ENCODE measurements around the gene LIN7C. TPM values are rescaled to one million over a fixed set of nuclear protein-coding genes. Genes with fewer than 3 reads are reported as not detected.

Gene LIN7C
- total and polyA plus RNA-seq, 2 of the 13 experiments (the other 11 are each of a cell fraction or from before 2014, with no cell fraction given) = 14.8 to 37.2 TPM

DNA sequence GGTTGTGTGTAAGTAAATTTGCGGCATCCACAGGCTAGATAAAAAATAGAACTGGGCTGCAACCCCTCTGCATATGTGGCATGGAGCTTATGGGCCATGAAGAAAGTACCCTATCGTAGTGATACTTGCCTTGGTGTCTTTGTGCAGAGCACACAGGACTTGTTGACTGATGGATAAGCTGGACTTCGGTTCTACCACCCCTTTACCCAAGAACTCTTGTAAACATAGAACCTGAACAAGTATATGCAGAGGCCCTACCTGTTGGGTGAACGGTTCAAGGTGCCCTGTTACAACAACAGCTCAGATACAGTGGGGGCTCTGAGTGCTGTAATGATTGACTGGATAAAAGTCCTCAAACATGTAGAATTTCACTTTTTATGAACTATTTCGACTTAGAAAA, 30.9 kb downstream of the LIN7C start (continued):
- peak; percentile 85; the same call in 1 of the 2 replicates for TF ChIP-seq ZNF292 (CRISPR knock-in tag; IDR thresholded peaks at IDR 0.05; ENCODE audit: borderline replicate concordance, low read depth)
- TF ChIP-seq CHD4 (IDR thresholded peaks at IDR 0.05; ENCODE audit: borderline replicate concordance, low read length) = no peak
- TF ChIP-seq SUZ12 (IDR thresholded peaks at IDR 0.05; ENCODE audit: low read depth, low read length) = no peak
- TF ChIP-seq, protein P1, sequence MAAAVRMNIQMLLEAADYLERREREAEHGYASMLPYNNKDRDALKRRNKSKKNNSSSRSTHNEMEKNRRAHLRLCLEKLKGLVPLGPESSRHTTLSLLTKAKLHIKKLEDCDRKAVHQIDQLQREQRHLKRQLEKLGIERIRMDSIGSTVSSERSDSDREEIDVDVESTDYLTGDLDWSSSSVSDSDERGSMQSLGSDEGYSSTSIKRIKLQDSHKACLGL (CRISPR knock-in tag; IDR thresholded peaks at IDR 0.05) = no peak
- TF ChIP-seq, protein P2, sequence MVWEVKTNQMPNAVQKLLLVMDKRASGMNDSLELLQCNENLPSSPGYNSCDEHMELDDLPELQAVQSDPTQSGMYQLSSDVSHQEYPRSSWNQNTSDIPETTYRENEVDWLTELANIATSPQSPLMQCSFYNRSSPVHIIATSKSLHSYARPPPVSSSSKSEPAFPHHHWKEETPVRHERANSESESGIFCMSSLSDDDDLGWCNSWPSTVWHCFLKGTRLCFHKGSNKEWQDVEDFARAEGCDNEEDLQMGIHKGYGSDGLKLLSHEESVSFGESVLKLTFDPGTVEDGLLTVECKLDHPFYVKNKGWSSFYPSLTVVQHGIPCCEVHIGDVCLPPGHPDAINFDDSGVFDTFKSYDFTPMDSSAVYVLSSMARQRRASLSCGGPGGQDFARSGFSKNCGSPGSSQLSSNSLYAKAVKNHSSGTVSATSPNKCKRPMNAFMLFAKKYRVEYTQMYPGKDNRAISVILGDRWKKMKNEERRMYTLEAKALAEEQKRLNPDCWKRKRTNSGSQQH (CRISPR knock-in tag; IDR thresholded peaks at IDR 0.05; ENCODE audit: low read depth) = no peak
- TF ChIP-seq TBL1XR1 (IDR thresholded peaks at IDR 0.05; ENCODE audit: borderline replicate concordance, low read length, partially characterized antibody) = no peak
- TF ChIP-seq ZNF552 (CRISPR knock-in tag; IDR thresholded peaks at IDR 0.05; ENCODE audit: borderline replicate concordance) = no peak
- no peak for TF ChIP-seq RFX1 (IDR thresholded peaks at IDR 0.05)
- TF ChIP-seq JARID2 (CRISPR knock-in tag; IDR thresholded peaks at IDR 0.05; ENCODE audit: insufficient replicate concordance) = no peak
- no peak for TF ChIP-seq ZNF83 (CRISPR knock-in tag; IDR thresholded peaks at IDR 0.05; ENCODE audit: borderline replicate concordance)
- TF ChIP-seq, protein P3, sequence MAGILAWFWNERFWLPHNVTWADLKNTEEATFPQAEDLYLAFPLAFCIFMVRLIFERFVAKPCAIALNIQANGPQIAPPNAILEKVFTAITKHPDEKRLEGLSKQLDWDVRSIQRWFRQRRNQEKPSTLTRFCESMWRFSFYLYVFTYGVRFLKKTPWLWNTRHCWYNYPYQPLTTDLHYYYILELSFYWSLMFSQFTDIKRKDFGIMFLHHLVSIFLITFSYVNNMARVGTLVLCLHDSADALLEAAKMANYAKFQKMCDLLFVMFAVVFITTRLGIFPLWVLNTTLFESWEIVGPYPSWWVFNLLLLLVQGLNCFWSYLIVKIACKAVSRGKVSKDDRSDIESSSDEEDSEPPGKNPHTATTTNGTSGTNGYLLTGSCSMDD (CRISPR knock-in tag; IDR thresholded peaks at IDR 0.05) = no peak
- TF ChIP-seq HIVEP1 (CRISPR knock-in tag; IDR thresholded peaks at IDR 0.05) = no peak
- TF ChIP-seq ARHGAP35 (CRISPR knock-in tag; IDR thresholded peaks at IDR 0.05; ENCODE audit: borderline replicate concordance) = no peak
- TF ChIP-seq, protein P4, sequence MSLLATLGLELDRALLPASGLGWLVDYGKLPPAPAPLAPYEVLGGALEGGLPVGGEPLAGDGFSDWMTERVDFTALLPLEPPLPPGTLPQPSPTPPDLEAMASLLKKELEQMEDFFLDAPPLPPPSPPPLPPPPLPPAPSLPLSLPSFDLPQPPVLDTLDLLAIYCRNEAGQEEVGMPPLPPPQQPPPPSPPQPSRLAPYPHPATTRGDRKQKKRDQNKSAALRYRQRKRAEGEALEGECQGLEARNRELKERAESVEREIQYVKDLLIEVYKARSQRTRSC (CRISPR knock-in tag; IDR thresholded peaks at IDR 0.05; ENCODE audit: low read depth) = no peak
- no peak for TF ChIP-seq ZNF891 (CRISPR knock-in tag; IDR thresholded peaks at IDR 0.05)
- peak; percentile 70; the same call in 1 of the 2 replicates for TF ChIP-seq SIX4 (CRISPR knock-in tag; IDR thresholded peaks at IDR 0.05)
- peak; percentile 92 for TF ChIP-seq HNF4G (IDR thresholded peaks at IDR 0.05; ENCODE audit: borderline replicate concordance, low read depth, low read length)
- TF ChIP-seq HNF4G (CRISPR knock-in tag; IDR thresholded peaks at IDR 0.05; ENCODE audit: borderline replicate concordance, low read depth) = no peak; the same call in 1 of the 2 replicates
- TF ChIP-seq, protein P5, sequence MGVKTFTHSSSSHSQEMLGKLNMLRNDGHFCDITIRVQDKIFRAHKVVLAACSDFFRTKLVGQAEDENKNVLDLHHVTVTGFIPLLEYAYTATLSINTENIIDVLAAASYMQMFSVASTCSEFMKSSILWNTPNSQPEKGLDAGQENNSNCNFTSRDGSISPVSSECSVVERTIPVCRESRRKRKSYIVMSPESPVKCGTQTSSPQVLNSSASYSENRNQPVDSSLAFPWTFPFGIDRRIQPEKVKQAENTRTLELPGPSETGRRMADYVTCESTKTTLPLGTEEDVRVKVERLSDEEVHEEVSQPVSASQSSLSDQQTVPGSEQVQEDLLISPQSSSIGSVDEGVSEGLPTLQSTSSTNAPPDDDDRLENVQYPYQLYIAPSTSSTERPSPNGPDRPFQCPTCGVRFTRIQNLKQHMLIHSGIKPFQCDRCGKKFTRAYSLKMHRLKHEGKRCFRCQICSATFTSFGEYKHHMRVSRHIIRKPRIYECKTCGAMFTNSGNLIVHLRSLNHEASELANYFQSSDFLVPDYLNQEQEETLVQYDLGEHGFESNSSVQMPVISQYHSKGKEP (CRISPR knock-in tag; IDR thresholded peaks at IDR 0.05) = no peak
- TF ChIP-seq POLR2AphosphoS2 (IDR thresholded peaks at IDR 0.05; ENCODE audit: low read depth, low read length) = no peak
- peak; percentile 88 for TF ChIP-seq TBX2 (CRISPR knock-in tag; IDR thresholded peaks at IDR 0.05; ENCODE audit: borderline replicate concordance)
- TF ChIP-seq NRL (CRISPR knock-in tag; IDR thresholded peaks at IDR 0.05; ENCODE audit: borderline replicate concordance) = no peak
- TF ChIP-seq, protein P6, sequence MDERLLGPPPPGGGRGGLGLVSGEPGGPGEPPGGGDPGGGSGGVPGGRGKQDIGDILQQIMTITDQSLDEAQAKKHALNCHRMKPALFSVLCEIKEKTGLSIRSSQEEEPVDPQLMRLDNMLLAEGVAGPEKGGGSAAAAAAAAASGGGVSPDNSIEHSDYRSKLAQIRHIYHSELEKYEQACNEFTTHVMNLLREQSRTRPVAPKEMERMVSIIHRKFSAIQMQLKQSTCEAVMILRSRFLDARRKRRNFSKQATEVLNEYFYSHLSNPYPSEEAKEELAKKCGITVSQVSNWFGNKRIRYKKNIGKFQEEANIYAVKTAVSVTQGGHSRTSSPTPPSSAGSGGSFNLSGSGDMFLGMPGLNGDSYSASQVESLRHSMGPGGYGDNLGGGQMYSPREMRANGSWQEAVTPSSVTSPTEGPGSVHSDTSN (CRISPR knock-in tag; IDR thresholded peaks at IDR 0.05) = no peak
- no peak for TF ChIP-seq SP4 (CRISPR knock-in tag; IDR thresholded peaks at IDR 0.05)
- no peak for TF ChIP-seq ZNF550 (CRISPR knock-in tag; IDR thresholded peaks at IDR 0.05; ENCODE audit: borderline replicate concordance)
- TF ChIP-seq PHF21A (CRISPR knock-in tag; IDR thresholded peaks at IDR 0.05) = peak; percentile 65; the same call in 1 of the 2 replicates
